NCI-H524 treated with DMSO at 0.1 percent for 48 hours (cell line): ENCODE results near the gene TARBP2.

Experiments used
- DNase-seq: peaks from one replicate; lab custom pipeline; 2025; lab: John Stamatoyannopoulos, UW

The TARBP2 gene

DNA sequence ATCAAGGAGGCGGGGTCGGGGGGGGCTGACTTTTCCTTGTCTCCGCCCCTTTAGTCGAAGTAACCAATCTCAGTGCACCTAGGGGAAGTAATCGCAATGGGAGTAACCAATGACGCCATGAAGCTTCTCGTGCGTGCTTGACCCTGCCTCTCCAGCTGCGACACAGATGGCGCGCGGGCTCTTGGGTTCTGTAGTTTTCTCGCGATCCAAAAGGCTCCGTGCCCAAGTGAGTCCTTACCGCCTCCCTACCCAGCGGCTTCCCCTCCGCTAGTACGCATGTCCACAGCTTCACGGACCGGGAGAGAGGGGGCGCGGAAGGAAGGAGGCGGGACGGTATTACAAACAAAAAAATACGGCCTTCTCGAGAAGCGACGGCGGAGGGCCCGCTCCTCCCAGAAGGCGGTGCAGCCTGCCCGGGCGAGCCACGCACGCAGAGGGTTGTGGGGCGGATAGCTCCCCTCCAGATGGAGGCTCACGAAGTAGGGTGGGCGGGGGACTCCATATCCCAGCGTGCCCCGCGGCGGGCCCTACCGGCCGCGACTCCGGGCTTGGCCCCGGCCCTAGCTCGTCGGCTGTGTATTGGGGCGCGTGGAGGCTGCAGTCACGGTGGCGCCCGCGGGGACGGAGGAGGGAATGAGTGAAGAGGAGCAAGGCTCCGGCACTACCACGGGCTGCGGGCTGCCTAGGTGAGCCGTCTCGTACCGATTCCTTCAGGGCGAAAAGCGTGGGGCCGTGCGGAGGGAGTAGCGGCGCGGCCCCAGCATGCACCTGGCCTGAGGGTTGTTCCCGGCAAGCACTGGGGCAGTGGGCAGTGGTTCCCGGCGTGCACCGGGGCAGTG is at the start of gene TARBP2:
TARBP2 (plus strand) TSS at position 508 of the 839 bp plus-strand sequence; CDS start at position 634, 126 bp downstream.
- DNase-seq = peak; percentile 93

GRCh38 chr12:53451661-53452158 is 49.4 kb upstream of the TARBP2 start, which contains the start of gene PCBP2:
Gene PCBP2 (plus strand): TSS chr12:53452102. CDS start chr12:53454801, 2,699 bp downstream.
- peak; percentile 92 for DNase-seq

DNA sequence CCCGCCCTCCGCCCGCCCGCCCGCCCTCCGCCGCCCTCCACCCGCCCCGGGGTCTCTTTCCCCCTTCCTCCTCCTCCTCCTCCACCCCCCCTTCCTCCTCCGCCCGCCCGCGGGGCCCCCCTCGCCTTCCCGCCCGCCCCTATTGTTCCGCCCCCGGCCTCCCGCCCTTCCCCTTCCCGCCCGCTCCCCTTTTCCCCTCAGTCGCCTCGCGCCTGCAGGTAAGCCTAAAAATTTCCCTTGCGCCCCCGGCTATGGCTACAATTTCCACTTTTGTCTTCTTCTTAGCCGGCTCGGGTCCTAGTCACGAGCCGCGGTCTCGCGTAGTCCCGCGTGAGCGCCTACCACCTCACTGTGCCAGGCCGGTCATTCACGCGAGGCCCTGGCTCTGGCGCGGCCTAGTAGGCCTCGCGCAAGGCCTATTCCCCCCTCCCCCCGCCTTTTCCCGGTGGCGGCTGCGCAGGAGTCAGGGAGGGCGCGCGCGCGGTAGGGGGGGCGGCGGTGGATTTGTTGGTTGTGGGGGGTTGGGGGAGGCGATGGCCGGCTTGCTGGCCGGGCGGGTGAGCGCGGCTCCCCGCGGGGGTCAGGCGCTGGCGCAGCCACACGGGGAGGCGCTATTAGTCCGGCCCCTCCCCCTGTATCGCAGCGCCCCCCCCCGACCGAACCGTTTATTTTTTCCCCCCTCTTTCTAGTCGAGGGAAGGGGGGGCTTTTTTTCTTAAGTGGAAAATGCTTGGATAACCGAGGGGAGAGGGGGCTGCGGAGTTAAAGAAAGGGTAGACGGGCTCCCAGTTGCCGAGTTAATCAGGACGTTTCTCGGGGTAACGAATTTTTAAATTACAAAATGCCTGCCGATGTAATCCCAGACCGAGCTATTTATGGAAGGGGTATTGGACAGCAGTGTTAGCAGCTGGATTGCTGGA is 48.7 kb upstream of the TARBP2 start:
- DNase-seq = peak; percentile 21

DNA sequence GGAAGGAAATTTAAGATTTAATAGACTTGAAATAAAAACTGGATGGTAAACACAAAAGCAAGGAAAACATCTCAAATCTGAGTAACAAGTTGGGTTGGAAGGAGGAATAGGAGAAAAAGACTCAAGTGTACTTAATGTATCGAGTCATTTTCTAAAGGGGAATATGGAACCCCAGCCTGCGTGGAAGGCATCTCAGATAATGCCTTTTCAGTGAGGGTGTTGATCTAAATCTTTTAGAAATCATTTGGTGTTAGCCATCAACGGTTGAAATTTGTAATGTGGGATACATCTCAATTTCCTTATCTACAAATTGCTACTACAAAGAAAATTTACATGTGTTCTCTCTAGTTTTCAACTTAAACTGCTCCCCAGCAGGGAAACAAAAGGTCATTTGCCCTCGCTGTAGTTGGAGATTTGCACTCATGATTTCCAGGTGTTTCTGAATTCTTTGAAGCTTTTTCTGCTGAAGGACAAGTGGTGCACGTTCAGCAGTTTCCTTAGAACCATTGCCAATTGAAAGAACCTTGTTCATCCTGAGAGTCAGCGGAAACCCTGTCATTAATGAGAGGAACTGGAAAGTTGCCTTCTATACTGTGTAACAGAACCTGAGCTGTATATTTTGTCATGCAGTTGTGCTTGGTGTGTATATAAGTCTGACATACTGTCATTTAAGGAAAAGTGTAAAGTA is 47.0 kb upstream of the TARBP2 start:
- no peak for DNase-seq

DNA sequence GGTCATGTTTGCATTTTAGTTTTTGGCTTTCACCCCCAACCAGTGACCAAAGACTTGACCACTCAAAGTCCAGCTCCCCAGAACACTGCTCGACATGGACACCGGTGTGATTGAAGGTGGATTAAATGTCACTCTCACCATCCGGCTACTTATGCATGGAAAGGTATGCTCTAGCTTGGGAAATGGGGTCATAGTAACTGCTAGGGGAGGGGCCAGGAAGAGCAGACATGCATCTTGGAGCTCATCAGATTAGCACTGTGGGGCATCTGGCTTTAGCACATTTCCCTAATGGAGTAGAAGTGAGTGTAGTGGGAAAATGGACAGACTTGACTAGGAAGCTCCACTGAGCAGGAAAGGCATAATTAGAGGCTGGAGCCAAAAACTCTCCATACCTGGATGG is 46.4 kb upstream of the TARBP2 start:
- DNase-seq = no peak

- no peak for DNase-seq
These were observed 44.3 kb upstream of the TARBP2 start for GRCh38 chr12:53456654-53457366.

DNA sequence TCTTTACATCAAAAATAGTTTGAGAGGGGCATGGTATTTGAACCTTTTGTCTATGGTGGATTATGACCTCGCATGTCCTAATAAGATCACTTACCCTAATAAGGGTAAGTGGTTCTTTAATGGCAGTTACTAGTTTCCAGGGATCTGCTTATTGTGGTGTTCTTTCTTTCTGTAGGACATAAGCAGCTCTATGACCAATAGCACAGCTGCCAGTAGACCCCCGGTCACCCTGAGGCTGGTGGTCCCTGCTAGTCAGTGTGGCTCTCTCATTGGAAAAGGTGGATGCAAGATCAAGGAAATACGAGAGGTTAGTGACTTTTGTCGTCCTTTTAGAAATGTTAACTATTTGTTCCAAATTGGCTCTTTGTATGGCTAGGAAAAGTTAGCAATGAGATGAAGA is 42.0 kb upstream of the TARBP2 start:
- no peak for DNase-seq

GRCh38 chr12:53461059-53461458 is 40.0 kb upstream of the TARBP2 start:
- no peak for DNase-seq

GRCh38 chr12:53461591-53461990 is 39.5 kb upstream of the TARBP2 start:
- no peak for DNase-seq

- no peak for DNase-seq
These were observed 38.1 kb upstream of the TARBP2 start for GRCh38 chr12:53462935-53463334.

GRCh38 chr12:53463802-53464560 is 37.1 kb upstream of the TARBP2 start:
- no peak for DNase-seq

DNA sequence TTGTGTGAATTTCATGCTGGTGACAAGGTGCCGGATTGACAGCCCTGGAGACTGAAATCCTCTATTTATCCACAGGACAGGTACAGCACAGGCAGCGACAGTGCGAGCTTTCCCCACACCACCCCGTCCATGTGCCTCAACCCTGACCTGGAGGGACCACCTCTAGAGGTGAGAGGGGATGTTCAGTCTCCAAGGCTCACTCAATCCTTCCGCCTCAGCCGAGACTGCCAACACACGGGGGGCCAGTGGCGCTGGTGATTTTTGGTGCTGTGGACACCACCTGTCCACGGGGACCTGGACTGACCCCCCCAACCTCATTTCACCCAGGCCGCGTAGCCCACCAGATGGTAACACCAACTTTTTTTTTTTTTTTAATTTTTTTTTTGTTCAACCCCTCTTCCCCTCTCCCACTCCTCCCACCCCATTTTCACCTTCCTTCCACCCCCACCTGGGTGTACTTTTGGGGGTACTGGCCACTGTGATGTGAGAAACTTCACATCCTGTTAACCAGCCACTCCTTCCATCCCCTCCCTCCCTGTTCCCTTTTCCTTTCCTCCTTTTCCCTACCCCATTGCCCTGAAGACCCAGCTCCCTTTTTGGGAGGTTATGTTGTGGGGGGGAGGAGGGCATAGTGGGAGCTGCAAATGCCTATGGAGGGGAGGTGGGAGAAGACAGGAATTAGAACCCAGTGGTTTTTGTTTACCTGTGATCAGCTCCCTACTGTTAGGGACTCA is 36.2 kb upstream of the TARBP2 start:
- DNase-seq = no peak

- DNase-seq = no peak
These were observed 35.4 kb upstream of the TARBP2 start for GRCh38 chr12:53465679-53466078.

DNA sequence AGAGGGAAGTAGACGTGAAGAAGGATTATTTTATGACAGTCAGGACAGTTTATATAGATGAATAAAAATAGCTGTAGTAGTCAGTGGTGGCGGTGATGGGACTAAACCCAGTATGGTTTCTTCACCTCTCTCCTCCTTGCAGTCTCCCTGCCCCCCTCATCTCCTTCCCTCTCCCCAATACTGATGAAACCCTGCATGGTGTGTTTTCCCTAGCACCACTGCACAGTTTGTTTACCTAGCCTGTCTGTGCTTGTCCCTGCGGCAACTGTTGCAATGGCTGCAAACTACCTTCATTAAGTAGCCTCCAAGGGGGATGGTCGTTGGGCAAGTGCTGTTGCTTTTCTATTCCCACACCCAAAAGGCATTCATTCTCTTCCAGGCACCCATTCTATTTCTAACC is 34.4 kb upstream of the TARBP2 start:
- DNase-seq = no peak

DNA sequence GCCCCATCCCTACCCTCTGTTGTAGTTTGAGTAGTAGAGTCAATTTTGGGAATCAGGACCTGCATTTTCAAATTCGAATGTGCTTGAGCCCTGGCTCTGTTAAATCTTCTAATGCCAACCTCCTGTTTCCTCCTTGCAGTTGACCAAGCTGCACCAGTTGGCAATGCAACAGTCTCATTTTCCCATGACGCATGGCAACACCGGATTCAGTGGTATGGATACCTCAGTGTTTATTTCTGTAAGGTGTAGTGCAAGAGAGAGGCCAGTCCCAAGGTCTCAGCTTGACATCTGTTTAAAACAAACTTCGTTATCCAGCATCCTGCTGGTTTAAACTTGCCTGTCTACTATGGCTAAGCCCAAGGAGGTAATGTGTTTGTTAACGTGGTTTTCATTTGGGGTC is 34.0 kb upstream of the TARBP2 start:
- DNase-seq = no peak

- no peak for DNase-seq
These were observed 33.2 kb upstream of the TARBP2 start for GRCh38 chr12:53467880-53468279.

DNA sequence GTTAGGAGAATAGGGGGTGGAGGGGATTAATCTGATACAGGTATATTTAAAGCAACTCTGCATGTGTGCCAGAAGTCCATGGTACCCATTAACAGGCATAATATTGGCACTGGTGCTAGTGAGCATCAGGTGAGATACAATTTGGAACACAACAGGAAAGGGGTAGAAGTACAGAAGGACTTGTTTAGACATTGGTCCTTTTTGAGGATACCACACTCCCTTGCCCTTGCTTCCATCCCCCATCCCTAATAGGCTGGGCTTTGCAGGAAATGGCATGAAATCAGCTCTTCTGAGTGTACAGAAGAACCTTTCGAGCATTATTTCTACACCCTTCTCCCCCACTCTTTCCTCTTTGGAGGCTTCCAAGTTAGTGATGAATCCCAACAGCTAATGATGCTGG is 32.8 kb upstream of the TARBP2 start:
- no peak for DNase-seq

DNA sequence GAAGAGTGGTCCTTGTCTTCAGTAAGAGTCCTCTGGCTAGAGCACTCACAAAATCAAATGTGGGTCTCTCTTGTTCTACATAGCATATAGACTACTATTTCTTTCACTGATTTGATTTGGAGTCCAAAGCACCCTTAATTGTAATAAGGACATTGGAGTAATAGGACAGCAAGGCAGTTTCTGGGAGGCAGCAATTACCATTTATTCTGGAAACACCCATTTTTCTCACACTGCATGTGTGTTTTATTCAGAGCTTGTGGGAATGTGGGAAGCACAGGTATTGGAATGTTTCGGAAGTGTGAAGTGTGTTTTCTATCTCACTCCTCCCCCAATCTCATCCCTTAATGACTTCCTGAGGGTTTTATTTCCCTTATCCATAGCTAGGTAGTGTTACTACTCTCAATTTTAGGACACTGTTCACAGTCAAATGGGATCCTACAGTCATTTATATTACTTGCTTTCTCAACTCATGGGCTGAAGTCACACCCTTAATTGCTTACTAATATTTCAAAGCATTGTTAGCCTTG is 29.0 kb upstream of the TARBP2 start:
- no peak for DNase-seq

DNA sequence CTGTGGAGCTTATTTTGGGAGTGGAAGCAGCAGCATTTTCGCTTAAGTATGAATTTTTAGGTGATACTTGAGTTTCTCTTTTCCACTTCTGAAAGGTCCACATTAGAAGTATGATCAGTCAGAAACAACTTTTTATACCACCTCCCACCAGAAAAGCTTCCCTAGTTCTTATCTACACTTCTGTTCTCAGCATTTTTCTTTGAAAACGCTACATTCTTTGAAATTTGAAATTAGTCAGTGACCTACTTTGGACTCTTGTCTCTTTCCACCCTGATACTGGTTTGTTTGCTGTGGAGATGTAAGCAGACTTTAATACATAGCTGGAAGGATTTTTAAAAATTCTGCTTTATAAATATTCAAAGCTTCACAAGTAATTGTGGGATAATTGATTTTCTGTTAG is 27.0 kb upstream of the TARBP2 start:
- DNase-seq = no peak

DNA sequence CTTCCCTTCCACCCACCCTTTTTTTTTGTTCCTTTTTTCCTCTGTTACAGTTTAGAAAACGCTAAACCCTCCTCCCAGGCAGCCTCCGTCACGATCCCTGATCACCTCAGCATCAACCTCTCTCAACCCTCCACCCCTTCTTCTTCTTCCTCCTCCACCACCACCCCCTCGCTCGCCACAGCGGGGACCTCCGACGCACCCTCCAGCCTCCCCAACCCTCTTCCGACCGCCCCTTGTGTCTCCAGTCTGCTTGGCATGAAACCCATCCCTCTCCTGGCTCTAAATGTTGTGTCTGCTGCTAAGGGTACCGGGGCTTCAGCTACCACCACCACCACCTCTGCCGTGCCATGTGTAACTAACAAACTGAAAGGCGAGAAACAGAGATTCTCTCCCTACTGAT is 26.3 kb upstream of the TARBP2 start:
- no peak for DNase-seq
